Stimulated activated naive CD8-positive, alpha-beta T cell treated with anti-CD3 and anti-CD28 coated beads, Interleukin-15, Interleukin-2, amounts not matched to agents 100 U/mL and 50 U/mL, for 24 hours (primary cell): ENCODE data around the gene MYEF2.

Experiments used
- ATAC-seq: fragments of 150-1000 bp; cut with Tn5 transposase; one replicate; pipeline ENCODE4 v1.10.0; 2021
- DNase-seq: peaks from one replicate; pipeline ENCODE4 v3.0.0; 2021

MYEF2 gene

GRCh38 chr15:48145923-48146322 is 32.2 kb downstream of the MYEF2 start:
- DNase-seq: no peak
- ATAC-seq: no peak

- DNase-seq (no peak), ATAC-seq (no peak)
Measured at GRCh38 chr15:48144889-48145288, 33.2 kb downstream of the MYEF2 start.

GRCh38 chr15:48143856-48144255 is 34.2 kb downstream of the MYEF2 start:
- ATAC-seq (no peak), DNase-seq (no peak)

GRCh38 chr15:48132874-48133273 is 45.2 kb downstream of the MYEF2 start:
- ATAC-seq (no peak), DNase-seq (no peak)

- no peak for DNase-seq
- no peak for ATAC-seq
Measured at GRCh38 chr15:48131324-48131723, 46.8 kb downstream of the MYEF2 start.

GRCh38 chr15:48126667-48127355 is 51.3 kb downstream of the MYEF2 start:
- DNase-seq: no peak
- peak; percentile 19 for ATAC-seq

- no peak for ATAC-seq
- DNase-seq: no peak
Measured at GRCh38 chr15:48121849-48122248, 56.2 kb downstream of the MYEF2 start.

- DNase-seq: no peak
- no peak for ATAC-seq
Measured at GRCh38 chr15:48120745-48121144, 57.4 kb downstream of the MYEF2 start, which contains the start of gene SLC24A5. SLC24A5 (plus strand) TSS chr15:48120990; CDS start chr15:48121045, 55 bp downstream.

GRCh38 chr15:48119277-48119676 is 58.8 kb downstream of the MYEF2 start:
- DNase-seq: no peak
- no peak for ATAC-seq

GRCh38 chr15:48112242-48112641 is 65.9 kb downstream of the MYEF2 start:
- DNase-seq (no peak), ATAC-seq (no peak)

- ATAC-seq: no peak
- DNase-seq: no peak
Measured at GRCh38 chr15:48109856-48110531, 68.1 kb downstream of the MYEF2 start.

- ATAC-seq: no peak
- no peak for DNase-seq
Measured at GRCh38 chr15:48109212-48109611, 68.9 kb downstream of the MYEF2 start.

GRCh38 chr15:48105936-48106335 is 72.2 kb downstream of the MYEF2 start:
- no peak for DNase-seq
- no peak for ATAC-seq

- ATAC-seq: no peak
- no peak for DNase-seq
Measured at GRCh38 chr15:48103647-48104046, 74.4 kb downstream of the MYEF2 start.

- DNase-seq (no peak), ATAC-seq (no peak)
Measured at GRCh38 chr15:48102167-48102566, 75.9 kb downstream of the MYEF2 start.

- no peak for DNase-seq
- ATAC-seq: no peak
Measured at GRCh38 chr15:48101376-48101961, 76.6 kb downstream of the MYEF2 start.

GRCh38 chr15:48097264-48097663 is 80.8 kb downstream of the MYEF2 start:
- no peak for ATAC-seq

GRCh38 chr15:48096813-48097212 is 81.3 kb downstream of the MYEF2 start:
- DNase-seq: no peak
- ATAC-seq: no peak

More at GRCh38 chr15:48097264-48097663, 80.8 kb downstream of the MYEF2 start:
- no peak for DNase-seq

- DNase-seq (no peak), ATAC-seq (no peak)
Measured at GRCh38 chr15:48096355-48096786, 81.7 kb downstream of the MYEF2 start.

- DNase-seq (no peak), ATAC-seq (no peak)
Measured at GRCh38 chr15:48091522-48091921, 86.6 kb downstream of the MYEF2 start.

GRCh38 chr15:48090666-48091065 is 87.4 kb downstream of the MYEF2 start:
- DNase-seq: no peak
- ATAC-seq: no peak

- no peak for ATAC-seq
- no peak for DNase-seq
Measured at GRCh38 chr15:48090115-48090514, 88.0 kb downstream of the MYEF2 start.

- no peak for ATAC-seq
- DNase-seq: no peak
Measured at GRCh38 chr15:48089702-48090101, 88.4 kb downstream of the MYEF2 start.
